Ovary (tissue), 3 donors: ENCODE results near the gene DPY19L2.
"Not testable (repeated sequence)": the region's sequence is repeated elsewhere in the genome, so short reads cannot be mapped to it uniquely, and the experiment has no call there.

Source experiments
- POLR2A ChIP-seq: fragments of 450-650 bp; IDR thresholded peaks from one replicate; pipeline ENCODE4 v1.6.1; 2017; ENCODE audit warnings: antibody characterized with exemption, mild to moderate bottlenecking, moderate library complexity
- TF ChIP-seq, protein P1 (sequence below), 3 donors: fragments of 450-650 bp in 2 of 3; fragments of 200-600 bp in 1 of 3; IDR thresholded peaks; one replicate each; pipeline versions ENCODE4 v1.5.1 to v1.8.0; 2016 to 2022; ENCODE audit warnings: antibody characterized with exemption in 3 of 3, mild to moderate bottlenecking in 1 of 3
- donor health status: DM: no; HTN: no; CAD: no.

DNA sequence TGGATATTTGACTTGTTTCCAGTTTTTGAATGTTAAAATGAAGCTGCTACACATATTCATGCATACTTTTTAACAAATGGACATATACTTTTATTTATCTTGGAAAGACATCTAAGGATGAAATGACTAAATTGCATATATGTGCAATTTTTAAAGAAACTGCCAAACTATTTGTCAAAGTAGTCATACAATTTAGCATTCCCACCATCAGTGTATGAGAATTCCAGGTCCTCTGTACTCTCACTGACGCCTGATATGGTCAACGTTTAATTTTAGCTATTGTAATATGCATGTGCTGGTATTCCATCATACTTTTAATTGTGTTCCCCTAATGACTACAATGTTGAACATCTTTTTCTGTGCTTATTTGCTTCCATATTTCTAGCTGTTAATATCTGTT, 22.5 kb upstream of the DPY19L2 start:
- TF ChIP-seq, protein P1, sequence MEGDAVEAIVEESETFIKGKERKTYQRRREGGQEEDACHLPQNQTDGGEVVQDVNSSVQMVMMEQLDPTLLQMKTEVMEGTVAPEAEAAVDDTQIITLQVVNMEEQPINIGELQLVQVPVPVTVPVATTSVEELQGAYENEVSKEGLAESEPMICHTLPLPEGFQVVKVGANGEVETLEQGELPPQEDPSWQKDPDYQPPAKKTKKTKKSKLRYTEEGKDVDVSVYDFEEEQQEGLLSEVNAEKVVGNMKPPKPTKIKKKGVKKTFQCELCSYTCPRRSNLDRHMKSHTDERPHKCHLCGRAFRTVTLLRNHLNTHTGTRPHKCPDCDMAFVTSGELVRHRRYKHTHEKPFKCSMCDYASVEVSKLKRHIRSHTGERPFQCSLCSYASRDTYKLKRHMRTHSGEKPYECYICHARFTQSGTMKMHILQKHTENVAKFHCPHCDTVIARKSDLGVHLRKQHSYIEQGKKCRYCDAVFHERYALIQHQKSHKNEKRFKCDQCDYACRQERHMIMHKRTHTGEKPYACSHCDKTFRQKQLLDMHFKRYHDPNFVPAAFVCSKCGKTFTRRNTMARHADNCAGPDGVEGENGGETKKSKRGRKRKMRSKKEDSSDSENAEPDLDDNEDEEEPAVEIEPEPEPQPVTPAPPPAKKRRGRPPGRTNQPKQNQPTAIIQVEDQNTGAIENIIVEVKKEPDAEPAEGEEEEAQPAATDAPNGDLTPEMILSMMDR (IDR thresholded peaks at IDR 0.05): not testable (repeated sequence)
- not testable (repeated sequence) for TF ChIP-seq POLR2A
